ENCODE results near the gene SLC8A2.

- TF ChIP-seq CTCF (IDR thresholded peaks at IDR 0.05; ENCODE audit: low read depth, low read length, poor library complexity, severe bottlenecking) (no peak), EZH2phosphoT487 (IDR thresholded peaks at IDR 0.05; ENCODE audit: borderline replicate concordance, low read length) (no peak)
These were observed 32.1 kb upstream of the SLC8A2 start for GRCh38 chr19:47503826-47504150.
